C1 segment of cervical spinal cord (tissue), 14 donors: ENCODE data around the gene GDNF.
"Not testable (repeated sequence)": the region's sequence is repeated elsewhere in the genome, so short reads cannot be mapped to it uniquely, and the experiment has no call there.

Experiments
- DNase-seq, 14 donors: peaks; one replicate each; lab custom pipeline; 2025; lab: John Stamatoyannopoulos, UW

The GDNF gene

GRCh38 chr5:37816883-37817282 lies 23.0 kb downstream of the GDNF start:
- peak in 12 of 14 donors; percentile 20 to 69 (median 58) for DNase-seq

- no peak for DNase-seq
Measured at GRCh38 chr5:37816331-37816730, 23.5 kb downstream of the GDNF start.

GRCh38 chr5:37815913-37816312 lies 23.9 kb downstream of the GDNF start:
- no peak for DNase-seq

GRCh38 chr5:37814699-37815098 lies 25.1 kb downstream of the GDNF start:
- DNase-seq: no peak

GRCh38 chr5:37812365-37812764 lies 27.5 kb downstream of the GDNF start:
- DNase-seq: no peak

- DNase-seq: no peak
Measured at GRCh38 chr5:37811866-37812265, 28.0 kb downstream of the GDNF start.

- no peak for DNase-seq
Measured at GRCh38 chr5:37810311-37810710, 29.5 kb downstream of the GDNF start.

GRCh38 chr5:37808945-37809344 lies 30.9 kb downstream of the GDNF start:
- no peak for DNase-seq

- DNase-seq: peak in 1 of 14 donors; percentile 25
Measured at GRCh38 chr5:37807621-37808301, 32.1 kb downstream of the GDNF start.

- no peak for DNase-seq
Measured at GRCh38 chr5:37807015-37807414, 32.8 kb downstream of the GDNF start.

GRCh38 chr5:37806476-37806875 lies 33.4 kb downstream of the GDNF start:
- no peak for DNase-seq

- peak in 1 of 14 donors; percentile 67 for DNase-seq
Measured at GRCh38 chr5:37806016-37806415, 33.8 kb downstream of the GDNF start.

GRCh38 chr5:37804401-37804800 lies 35.4 kb downstream of the GDNF start:
- peak in 1 of 14 donors; percentile 97 for DNase-seq

- peak in 1 of 14 donors; percentile 33 for DNase-seq
Measured at GRCh38 chr5:37803487-37803886, 36.4 kb downstream of the GDNF start.

- DNase-seq: no peak
Measured at GRCh38 chr5:37801521-37801920, 38.3 kb downstream of the GDNF start.

- DNase-seq: no peak
Measured at GRCh38 chr5:37799865-37800421, 39.9 kb downstream of the GDNF start.

GRCh38 chr5:37796435-37796834 lies 43.4 kb downstream of the GDNF start:
- DNase-seq: not testable (repeated sequence)

GRCh38 chr5:37795292-37795691 lies 44.5 kb downstream of the GDNF start:
- DNase-seq: not testable (repeated sequence)

- no peak for DNase-seq
Measured at GRCh38 chr5:37792975-37793631, 46.7 kb downstream of the GDNF start.

- no peak for DNase-seq
Measured at GRCh38 chr5:37791321-37791720, 48.5 kb downstream of the GDNF start.

- peak in 1 of 14 donors; percentile 7 for DNase-seq
Measured at GRCh38 chr5:37789991-37790390, 49.9 kb downstream of the GDNF start.

- peak in 1 of 14 donors; percentile 49 for DNase-seq
Measured at GRCh38 chr5:37787742-37788141, 52.1 kb downstream of the GDNF start.
